A549 (cell line): ENCODE data around the gene REXO4. TPM values are rescaled to one million over a fixed set of nuclear protein-coding genes. Genes with fewer than 3 reads are reported as not detected.

Experiments
- ATAC-seq, 2 experiments: fragments of 200-7000 bp in 1 of 2; fragments of >200 bp in 1 of 2; cut with Nextera tagmentation in 1 of 2; cut with Tn5 transposase in 1 of 2; 3 replicates each; pipeline versions ENCODE4 v1.8.0 to v1.9.1; 2018 to 2020; ENCODE audit warnings: mild to moderate bottlenecking in 1 of 2, moderate library complexity in 1 of 2
- CTCF ChIA-PET: fragments of 300-600 bp; sonication (Branson Sonifier 250); formaldehyde crosslinking; extraction: SDS; loops from one replicate; lab custom pipeline; 2021; ENCODE audit warnings: antibody characterized with exemption, inconsistent platforms; lab: Yijun Ruan, JAX
- POLR2A ChIA-PET: fragments of 350-600 bp; formaldehyde crosslinking; extraction: SDS; loops from one replicate; lab custom pipeline; 2021; ENCODE audit warnings: antibody characterized with exemption, inconsistent platforms; lab: Yijun Ruan, JAX
- DNase-seq, 2 experiments: peaks; one replicate each; pipeline versions ENCODE4 v3.0.0 to v3.0.0-alpha.2; 2011 to 2016; ENCODE audit warnings: low read depth in 1 of 2, low spot score in 1 of 2
- FAIRE-seq: peaks from 2 replicates; lab custom pipeline; 2011; peaks lifted over from hg19 to GRCh38; lab: Jason Lieb, UNC
- H3K27ac ChIP-seq, 2 experiments: fragments of >200 bp; sonication (Bioruptor Twin); formaldehyde crosslinking; 3 replicates each; pipeline ENCODE4 v1.5.1; 2016 to 2017
- H3K4me1 ChIP-seq: fragments of >200 bp; sonication (Bioruptor Twin); formaldehyde crosslinking; 3 replicates; pipeline ENCODE4 v1.6.1; 2016
- H3K4me2 ChIP-seq: fragments of >200 bp; sonication (Bioruptor Twin); formaldehyde crosslinking; 3 replicates; pipeline ENCODE4 v1.6.1; 2016
- H3K4me3 ChIP-seq: fragments of >200 bp; sonication (Bioruptor Twin); formaldehyde crosslinking; 3 replicates; pipeline ENCODE4 v1.5.1; 2016
- H3K9me3 ChIP-seq: fragments of >200 bp; sonication (Bioruptor Twin); formaldehyde crosslinking; 3 replicates; pipeline ENCODE4 v1.6.1; 2016
- BHLHE40 ChIP-seq: IDR thresholded peaks from 2 replicates; pipeline ENCODE4 v1.6.1; 2012; ENCODE audit warnings: low read depth, low read length, inconsistent platforms
- CBX2 ChIP-seq: fragments of 200-600 bp; sonication (generic); IDR thresholded peaks from 2 replicates; pipeline ENCODE4 v1.6.1; 2016; ENCODE audit warnings: low read depth, mild to moderate bottlenecking, borderline replicate concordance
- EHMT2 ChIP-seq: fragments of 200-600 bp; sonication (generic); IDR thresholded peaks from 2 replicates; pipeline ENCODE4 v1.6.1; 2016; ENCODE audit warnings: antibody characterized with exemption, low read depth, mild to moderate bottlenecking, moderate library complexity
- FOSB ChIP-seq: fragments of 250-450 bp; sonication (Bioruptor Pico); IDR thresholded peaks from 2 replicates; pipeline ENCODE4 v1.5.0; 2020; ENCODE audit warnings: mild to moderate bottlenecking, moderate library complexity
- FOXS1 ChIP-seq: fragments of 250-450 bp; sonication (Bioruptor Pico); IDR thresholded peaks from 2 replicates; pipeline ENCODE4 v1.5.0; 2020; ENCODE audit warnings: mild to moderate bottlenecking, moderate library complexity
- HOXA7 ChIP-seq: fragments of 250-450 bp; sonication (Bioruptor Pico); IDR thresholded peaks from 2 replicates; pipeline ENCODE4 v1.5.0; 2020; ENCODE audit warnings: mild to moderate bottlenecking, moderate library complexity
- JUN ChIP-seq, 2 experiments: fragments of >200 bp; sonication (Bioruptor Twin); formaldehyde crosslinking; IDR thresholded peaks; 2 replicates in 1 of 2; 3 replicates in 1 of 2; pipeline ENCODE4 v1.6.1; 2016 to 2017
- JUNB ChIP-seq: fragments of >200 bp; sonication (Bioruptor Twin); formaldehyde crosslinking; IDR thresholded peaks from 2 replicates; pipeline ENCODE4 v1.6.1; 2016
- KDM1A ChIP-seq: fragments of 200-600 bp; sonication (generic); IDR thresholded peaks from 2 replicates; pipeline ENCODE4 v1.6.1; 2016; ENCODE audit warnings: low read depth, mild to moderate bottlenecking
- KDM5A ChIP-seq: fragments of 200-600 bp; sonication (generic); IDR thresholded peaks from 2 replicates; pipeline ENCODE4 v1.6.1; 2016; ENCODE audit warnings: antibody characterized with exemption, mild to moderate bottlenecking
- MAFK ChIP-seq: fragments of 450-650 bp; IDR thresholded peaks from 2 replicates; pipeline ENCODE4 v1.6.1; 2014; ENCODE audit not compliant: partially characterized antibody
- MYC ChIP-seq: IDR thresholded peaks from 2 replicates; pipeline ENCODE4 v1.6.1; 2012; ENCODE audit warnings: mild to moderate bottlenecking, inconsistent platforms, low read length, improper control_type of control experiment, borderline replicate concordance
- PHF8 ChIP-seq: fragments of 200-600 bp; sonication (generic); IDR thresholded peaks from 2 replicates; pipeline ENCODE4 v1.6.1; 2016; ENCODE audit warnings: low read depth, mild to moderate bottlenecking, antibody characterized with exemption, moderate library complexity, borderline replicate concordance
- POLR2A ChIP-seq: IDR thresholded peaks from 2 replicates; pipeline ENCODE4 v1.6.1; 2012; ENCODE audit warnings: mild to moderate bottlenecking, low read length
- RAD21 ChIP-seq, 2 experiments: fragments of >200 bp in 1 of 2; sonication (Bioruptor Twin) in 1 of 2; formaldehyde crosslinking in 1 of 2; IDR thresholded peaks in 1 of 2; conservative IDR thresholded peaks in 1 of 2; 2 replicates in 1 of 2; 3 replicates in 1 of 2; pipeline ENCODE4 v1.6.1; 2012 to 2018; ENCODE audit warnings: inconsistent platforms in 1 of 2
- RARB ChIP-seq: fragments of 250-450 bp; sonication (Bioruptor Pico); IDR thresholded peaks from 2 replicates; pipeline ENCODE4 v1.8.0; 2021; ENCODE audit warnings: mild to moderate bottlenecking, moderate library complexity
- RCOR1 ChIP-seq: fragments of 150-350 bp; IDR thresholded peaks from 2 replicates; pipeline ENCODE4 v1.6.1; 2014; ENCODE audit warnings: antibody characterized with exemption, low read length, low read depth
- SMC3 ChIP-seq: fragments of >200 bp; sonication (Bioruptor Twin); formaldehyde crosslinking; IDR thresholded peaks from 3 replicates; pipeline ENCODE4 v1.6.1; 2018; ENCODE audit warnings: inconsistent platforms
- SREBF2 ChIP-seq: fragments of 450-650 bp; IDR thresholded peaks from 2 replicates; pipeline ENCODE4 v1.6.1; 2014; ENCODE audit warnings: mild to moderate bottlenecking, moderate library complexity
- TFCP2L1 ChIP-seq: fragments of 250-450 bp; sonication (Bioruptor Pico); IDR thresholded peaks from 2 replicates; pipeline ENCODE4 v1.5.0; 2021; ENCODE audit warnings: mild to moderate bottlenecking
- ZNF302 ChIP-seq: fragments of 250-450 bp; sonication (Bioruptor Pico); IDR thresholded peaks from 2 replicates; pipeline ENCODE4 v1.9.0; 2021; ENCODE audit warnings: inconsistent platforms, mild to moderate bottlenecking, moderate library complexity
- WGBS: methylation state at CpG from one replicate; pipeline ENCODE4 v1.1.6; 2017; ENCODE audit errors: missing lambda C conversion rate; 5-methylcytosine and 5-hydroxymethylcytosine counted together
- polyA plus RNA-seq, 4 experiments: library from polyadenylated mRNA; depleted of rRNA in 3 of 4; stranded (reverse); fragments of >200 nt; fragmentation: RNase III in 1 of 4; extraction: RNeasy Plus Mini Kit Qiagen cat#74134 plus additional on column Dnase treatment in 1 of 4; gene quantifications; 2 replicates in 3 of 4; 3 replicates in 1 of 4; pipeline ENCODE4 v1.2.3, GENCODE V29; 2011 to 2017
- TF ChIP-seq, protein P1 (sequence below): IDR thresholded peaks from 2 replicates; pipeline ENCODE4 v1.6.1; 2012
- TF ChIP-seq, protein P2 (sequence below): fragments of >200 bp; sonication (Bioruptor Twin); formaldehyde crosslinking; IDR thresholded peaks from 3 replicates; pipeline ENCODE4 v1.5.1; 2016

The REXO4 gene
- polyA plus RNA-seq, 2 of the 4 experiments (the other 2 are of a cell fraction) = 25.8 to 31.0 TPM

DNA sequence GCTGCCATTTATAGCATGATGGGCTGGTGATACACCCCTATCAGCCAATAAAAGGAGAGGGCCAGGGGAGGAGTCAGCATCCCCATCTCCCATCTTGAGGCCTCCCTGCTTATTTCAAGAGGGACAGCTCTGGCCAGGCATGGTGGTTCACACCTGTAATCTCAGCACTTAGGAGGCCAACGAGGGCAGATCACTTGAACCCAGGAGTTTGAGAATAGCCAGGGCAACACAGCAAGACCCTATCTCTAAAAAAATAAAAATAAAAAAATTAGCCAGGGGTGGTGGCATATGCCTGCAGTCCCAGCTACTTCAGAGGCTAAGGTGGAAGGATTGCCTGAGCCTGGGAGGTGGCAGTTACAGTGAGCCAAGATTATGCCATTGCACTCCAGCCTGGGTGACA is 9.8 kb downstream of the REXO4 start:
- no peak for DNase-seq
- POLR2A ChIA-PET = no interaction called here
- H3K27ac ChIP-seq = no peak overlapping the region
- H3K4me3 ChIP-seq = no peak overlapping the region
- H3K9me3 ChIP-seq = no peaks in the 10 kb centered on the region
- no peaks in the 10 kb centered on the region for H3K4me1 ChIP-seq
- no peak for TF ChIP-seq JUN (IDR thresholded peaks at IDR 0.05)
- TF ChIP-seq CBX2 = no peak
- no peak for TF ChIP-seq KDM1A
- no peak for TF ChIP-seq ZNF302 (CRISPR knock-in tag)
- no peak for TF ChIP-seq POLR2A
- TF ChIP-seq SMC3 = no peak
- TF ChIP-seq PHF8 = no peak
- no peak for TF ChIP-seq KDM5A
- no peak for TF ChIP-seq JUNB
- TF ChIP-seq FOSB (CRISPR knock-in tag) = no peak
- no peak for TF ChIP-seq TFCP2L1 (CRISPR knock-in tag)
- no peak for TF ChIP-seq EHMT2
- 87% methylated on average over 1 of the region's 1 CpG for WGBS
- ATAC-seq = no peak
- H3K4me2 ChIP-seq = no peak overlapping the region
- no peak for FAIRE-seq
- CTCF ChIA-PET = interaction anchor here (0.7 to 1.4 kb wide), 4 partner anchors 8 to 15 kb away, joined by 3 to 6 read pairs (median 4); no protein-coding TSS in a partner anchor

DNA sequence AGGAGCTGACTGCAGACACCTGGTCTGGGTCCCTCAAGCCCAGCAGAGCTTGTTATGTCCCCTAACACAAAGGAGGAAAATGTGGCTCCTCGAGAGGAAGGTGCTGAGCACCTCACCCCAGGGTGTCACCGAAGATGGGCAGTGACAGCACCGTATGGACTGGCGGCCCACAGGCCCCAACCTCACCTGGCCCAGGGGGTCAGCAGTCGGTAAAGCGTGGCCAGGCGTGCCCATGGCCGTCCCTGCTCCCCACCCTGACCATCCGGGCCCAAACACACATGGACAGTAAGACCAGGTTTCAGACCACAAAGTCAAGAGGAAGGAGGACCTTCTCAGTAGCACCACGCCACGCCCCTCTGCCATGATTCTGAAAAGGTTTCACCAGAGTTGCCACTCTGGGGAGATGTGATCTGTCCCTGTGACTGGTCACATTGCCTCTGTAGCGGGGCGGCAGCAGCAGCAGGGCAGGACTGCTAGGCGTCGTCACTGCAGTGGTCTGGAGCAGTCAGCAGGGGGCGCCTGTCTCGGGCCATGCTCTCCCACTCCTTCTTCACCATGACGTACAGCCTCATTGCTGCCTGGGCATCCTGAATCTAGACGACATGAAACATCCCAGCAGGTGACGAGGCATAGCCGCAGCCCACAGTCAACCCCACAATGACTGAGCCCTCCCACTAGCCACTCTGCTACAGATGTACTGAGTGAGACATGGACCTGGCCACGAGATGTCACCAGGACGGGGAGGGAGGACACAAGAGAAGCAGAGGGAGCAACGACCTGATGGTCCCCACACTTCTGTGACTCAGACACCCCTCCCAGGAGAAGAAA is 11.1 kb downstream of the REXO4 start:
- FAIRE-seq = no peak
- CTCF ChIA-PET = interaction anchor here (0.6 to 4.9 kb wide), 21 partner anchors 10 to 319 kb away, joined by 3 to 45 read pairs (median 4); partner anchors contain the start of genes ADAMTS13 and REXO4

DNA sequence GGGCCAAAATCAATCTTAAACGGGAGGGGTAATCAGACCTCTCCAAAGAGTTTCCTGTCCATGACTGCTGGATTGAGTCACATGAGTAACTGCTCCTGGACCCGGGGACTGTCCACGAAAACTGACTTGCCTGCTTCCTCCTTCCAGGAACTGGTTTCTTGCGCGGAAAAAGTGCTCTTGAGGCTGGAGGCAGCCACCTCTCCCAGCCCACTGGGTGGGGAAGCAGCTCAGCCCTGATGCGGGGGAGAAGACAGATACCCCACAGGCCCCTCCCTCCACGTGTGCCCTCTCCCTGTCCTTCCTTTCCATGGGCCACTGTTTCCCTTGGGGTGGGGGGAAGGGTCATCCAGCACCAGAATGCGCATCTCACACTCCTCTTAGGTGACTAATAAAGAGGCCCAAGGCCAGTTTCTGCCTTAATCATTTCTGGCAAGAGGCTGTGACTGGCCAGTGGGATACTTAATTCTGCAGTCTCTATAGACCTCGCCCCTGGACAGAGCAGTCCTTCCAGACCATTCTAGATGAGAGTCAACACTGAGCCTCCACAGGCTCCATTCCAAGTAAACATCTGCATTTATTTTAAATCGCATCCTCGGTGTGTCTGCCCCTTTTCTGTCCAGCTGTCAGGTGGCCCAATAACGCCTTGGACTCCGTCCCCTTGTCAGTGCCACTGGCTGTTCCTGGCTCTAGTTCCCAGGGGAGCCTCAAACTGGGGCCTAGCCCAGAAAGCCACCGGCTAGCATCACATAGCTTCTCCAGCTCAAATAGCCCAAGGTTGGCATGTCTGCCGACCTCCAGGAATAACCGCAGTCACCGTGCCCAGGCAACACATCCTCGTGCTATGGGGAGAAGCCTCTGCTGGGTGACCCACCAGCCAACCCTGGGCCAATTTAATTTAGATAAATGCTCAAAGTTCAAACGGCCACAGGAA is 12.0 kb downstream of the REXO4 start:
- Histone ChIP-seq H3K9me3 (no peaks in the 10 kb centered on the region), H3K4me1 (no peaks in the 10 kb centered on the region), H3K4me3 (no peak overlapping the region), H3K4me2 (no peak overlapping the region), H3K27ac (no peak overlapping the region)
- ChIA-PET CTCF (interaction anchor here (0.6 to 4.9 kb wide), 23 partner anchors 10 to 320 kb away, joined by 3 to 45 read pairs (median 4); partner anchors contain the start of genes ADAMTS13, REXO4, STKLD1 and SURF1), POLR2A (no interaction called here)
- no peak for DNase-seq
- TF ChIP-seq SREBF2 = no peak
- TF ChIP-seq RAD21 (conservative IDR thresholded peaks at IDR 0.05 in 1 of 2, IDR thresholded peaks at IDR 0.05 in 1 of 2) = no peak
- no peak for TF ChIP-seq FOXS1 (CRISPR knock-in tag)
- no peak for FAIRE-seq
- ATAC-seq = no peak
- WGBS = 87% methylated on average over 19 of the region's 19 CpGs

More for the DNA sequence above, 11.1 kb downstream of the REXO4 start:
- TF ChIP-seq SMC3 (peak; percentile 66), BHLHE40 (no peak), MYC (no peak), CBX2 (no peak), HOXA7 (no peak), RAD21 (conservative IDR thresholded peaks at IDR 0.05 in 1 of 2, IDR thresholded peaks at IDR 0.05 in 1 of 2) (peak; percentile 38 to 55; a peak in 4 of 5 replicates), RARB (CRISPR knock-in tag) (no peak), RCOR1 (no peak), MAFK (no peak), SREBF2 (no peak)
- TF ChIP-seq, protein P1, sequence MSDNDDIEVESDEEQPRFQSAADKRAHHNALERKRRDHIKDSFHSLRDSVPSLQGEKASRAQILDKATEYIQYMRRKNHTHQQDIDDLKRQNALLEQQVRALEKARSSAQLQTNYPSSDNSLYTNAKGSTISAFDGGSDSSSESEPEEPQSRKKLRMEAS = peak; percentile 59; the same call in 1 of the 2 replicates
- TF ChIP-seq, protein P2, sequence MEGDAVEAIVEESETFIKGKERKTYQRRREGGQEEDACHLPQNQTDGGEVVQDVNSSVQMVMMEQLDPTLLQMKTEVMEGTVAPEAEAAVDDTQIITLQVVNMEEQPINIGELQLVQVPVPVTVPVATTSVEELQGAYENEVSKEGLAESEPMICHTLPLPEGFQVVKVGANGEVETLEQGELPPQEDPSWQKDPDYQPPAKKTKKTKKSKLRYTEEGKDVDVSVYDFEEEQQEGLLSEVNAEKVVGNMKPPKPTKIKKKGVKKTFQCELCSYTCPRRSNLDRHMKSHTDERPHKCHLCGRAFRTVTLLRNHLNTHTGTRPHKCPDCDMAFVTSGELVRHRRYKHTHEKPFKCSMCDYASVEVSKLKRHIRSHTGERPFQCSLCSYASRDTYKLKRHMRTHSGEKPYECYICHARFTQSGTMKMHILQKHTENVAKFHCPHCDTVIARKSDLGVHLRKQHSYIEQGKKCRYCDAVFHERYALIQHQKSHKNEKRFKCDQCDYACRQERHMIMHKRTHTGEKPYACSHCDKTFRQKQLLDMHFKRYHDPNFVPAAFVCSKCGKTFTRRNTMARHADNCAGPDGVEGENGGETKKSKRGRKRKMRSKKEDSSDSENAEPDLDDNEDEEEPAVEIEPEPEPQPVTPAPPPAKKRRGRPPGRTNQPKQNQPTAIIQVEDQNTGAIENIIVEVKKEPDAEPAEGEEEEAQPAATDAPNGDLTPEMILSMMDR = peak; percentile 79
- TF ChIP-seq, all 56 proteins: peak for 4
- DNase-seq (peak; percentile 77 to 82), ATAC-seq (peak; percentile 89 to 91)
- Histone ChIP-seq H3K4me1 (no peaks in the 10 kb centered on the region), H3K9me3 (no peaks in the 10 kb centered on the region), H3K27ac (no peak overlapping the region), H3K4me3 (no peak overlapping the region), H3K4me2 (no peak overlapping the region)
- 49% methylated on average over 14 of the region's 24 CpGs for WGBS
- POLR2A ChIA-PET = no interaction called here
